PC-9 (cell line): ENCODE results near the gene CAPG. TPM values are rescaled to one million over a fixed set of nuclear protein-coding genes. Genes with fewer than 3 reads are reported as not detected.

ENCODE experiments used
- BruUV-seq: library from RNA; stranded (reverse); fragments of 400-500 nt; replicated peaks from 2 replicates; lab custom pipeline; 2021; lab: Mats Ljungman, UMichigan
- CTCF ChIA-PET: fragments of 300-600 bp; sonication (Branson Sonifier 250); formaldehyde crosslinking; loops from one replicate; lab custom pipeline; 2022; ENCODE audit warnings: antibody characterized with exemption; lab: Charles Lee
- POLR2A ChIA-PET: fragments of 300-600 bp; sonication (Branson Sonifier 250); formaldehyde crosslinking; loops from one replicate; lab custom pipeline; 2022; ENCODE audit warnings: antibody characterized with exemption; ENCODE audit not compliant: unreplicated experiment; lab: Charles Lee
- DNase-seq, 2 experiments: peaks; one replicate each; pipeline versions ENCODE4 v3.0.0 to v3.0.0-alpha.2; 2015 to 2022; ENCODE audit warnings: mixed read lengths in 1 of 2
- H2AFZ ChIP-seq: fragments of 200-600 bp; sonication (generic); 2 replicates; pipeline ENCODE4 v1.8.1; 2017; ENCODE audit warnings: antibody characterized with exemption
- H3F3A ChIP-seq: fragments of 200-600 bp; sonication (generic); 2 replicates; pipeline ENCODE4 v1.8.1; 2017; ENCODE audit warnings: antibody characterized with exemption, mild to moderate bottlenecking, low read depth; ENCODE audit not compliant: insufficient read depth
- H3K27ac ChIP-seq: fragments of 200-600 bp; sonication (generic); 2 replicates; pipeline ENCODE4 v1.6.1; 2016; ENCODE audit warnings: mixed run types
- H3K27me3 ChIP-seq: fragments of 200-600 bp; sonication (generic); 2 replicates; pipeline ENCODE4 v1.6.1; 2016; ENCODE audit warnings: low read depth, mixed run types; ENCODE audit not compliant: insufficient read depth
- H3K36me3 ChIP-seq: fragments of 200-600 bp; sonication (generic); 2 replicates; pipeline ENCODE4 v1.6.1; 2016; ENCODE audit warnings: low read depth, mixed run types
- H3K4me1 ChIP-seq: fragments of 200-600 bp; sonication (generic); replicated peaks from 2 replicates; pipeline ENCODE4 v1.6.1; 2016; ENCODE audit warnings: mixed run types; ENCODE audit not compliant: insufficient read depth
- H3K4me2 ChIP-seq: fragments of 200-600 bp; sonication (generic); 2 replicates; pipeline ENCODE4 v1.6.1; 2017; ENCODE audit warnings: mixed run types
- H3K4me3 ChIP-seq: fragments of 200-600 bp; sonication (generic); 2 replicates; pipeline ENCODE4 v1.6.1; 2016; ENCODE audit warnings: mixed run types
- H3K79me2 ChIP-seq: fragments of 200-600 bp; sonication (generic); 2 replicates; pipeline ENCODE4 v1.6.1; 2017; ENCODE audit warnings: low read depth, mixed run types
- H3K9me2 ChIP-seq: fragments of 200-600 bp; sonication (generic); 2 replicates; pipeline ENCODE4 v1.8.1; 2017; ENCODE audit warnings: mild to moderate bottlenecking; ENCODE audit not compliant: insufficient read depth
- H3K9me3 ChIP-seq: fragments of 200-600 bp; sonication (generic); 2 replicates; pipeline ENCODE4 v1.8.1; 2016; ENCODE audit warnings: low read depth; ENCODE audit not compliant: insufficient read depth
- H4K20me1 ChIP-seq: fragments of 200-600 bp; sonication (generic); 2 replicates; pipeline ENCODE4 v1.8.1; 2017; ENCODE audit not compliant: insufficient read depth
- EZH2 ChIP-seq: fragments of 200-600 bp; sonication (generic); IDR thresholded peaks from 2 replicates; pipeline ENCODE4 v1.8.0; 2017; ENCODE audit warnings: antibody characterized with exemption, low read depth
- intact Hi-C: fragments of 100-400 bp; cut with micrococcal nuclease; formaldehyde crosslinking; loops from one replicate; pipeline ENCODE4 v1.10.0; 2022; ENCODE audit not compliant: unreplicated experiment
- total RNA-seq: library from RNA; stranded (reverse); gene quantifications from 2 replicates; pipeline ENCODE4 v1.2.3, GENCODE V29; 2021
- TF ChIP-seq, protein P1 (sequence below): fragments of 200-600 bp; sonication (generic); conservative IDR thresholded peaks from 2 replicates; pipeline ENCODE4 v1.6.1; 2017; ENCODE audit warnings: mixed run types, antibody characterized with exemption, mild to moderate bottlenecking, moderate library complexity

Gene CAPG
- total RNA-seq, 1 experiment from 2014 or later = 417 TPM

DNA sequence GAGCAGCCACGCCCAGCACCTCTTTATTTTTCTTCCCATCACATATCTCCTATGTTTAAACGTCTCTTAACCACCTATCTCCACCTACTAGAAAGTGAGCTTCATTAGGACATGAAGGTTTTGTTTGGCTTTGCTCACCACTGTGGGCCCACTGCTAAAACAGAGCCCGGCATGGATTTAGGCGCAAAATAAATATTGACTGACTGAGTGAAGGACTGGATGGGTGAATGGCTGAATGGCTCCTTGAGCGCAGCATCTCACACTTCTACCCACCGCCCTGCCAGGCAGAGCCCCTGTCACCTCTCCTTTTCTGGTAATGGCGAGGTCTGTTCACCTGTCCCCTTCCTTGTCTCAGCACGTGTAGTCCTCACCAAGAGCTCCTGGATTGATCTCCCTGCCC is 10.1 kb downstream of the CAPG start:
- Histone ChIP-seq H3K27ac (no peak overlapping the region), H3K4me3 (no peak overlapping the region), H2AFZ (no peak overlapping the region), H4K20me1 (no peaks in the 10 kb centered on the region), H3F3A (peaks cover 27% of the 10 kb centered on the region), H3K4me1 (peaks cover 32% of the 10 kb centered on the region), H3K27me3 (no peaks in the 10 kb centered on the region), H3K79me2 (peaks cover 9% of the 10 kb centered on the region), H3K9me3 (no peaks in the 10 kb centered on the region; the same call in 1 of the 2 replicates), H3K4me2 (no peak overlapping the region), H3K9me2 (no peaks in the 10 kb centered on the region), H3K36me3 (0 out of 2 replicates have a peak, but pooled peaks cover 4% of the 10 kb centered on the region)
- DNase-seq = no peak
- TF ChIP-seq EZH2 = no peak
- TF ChIP-seq, protein P1, sequence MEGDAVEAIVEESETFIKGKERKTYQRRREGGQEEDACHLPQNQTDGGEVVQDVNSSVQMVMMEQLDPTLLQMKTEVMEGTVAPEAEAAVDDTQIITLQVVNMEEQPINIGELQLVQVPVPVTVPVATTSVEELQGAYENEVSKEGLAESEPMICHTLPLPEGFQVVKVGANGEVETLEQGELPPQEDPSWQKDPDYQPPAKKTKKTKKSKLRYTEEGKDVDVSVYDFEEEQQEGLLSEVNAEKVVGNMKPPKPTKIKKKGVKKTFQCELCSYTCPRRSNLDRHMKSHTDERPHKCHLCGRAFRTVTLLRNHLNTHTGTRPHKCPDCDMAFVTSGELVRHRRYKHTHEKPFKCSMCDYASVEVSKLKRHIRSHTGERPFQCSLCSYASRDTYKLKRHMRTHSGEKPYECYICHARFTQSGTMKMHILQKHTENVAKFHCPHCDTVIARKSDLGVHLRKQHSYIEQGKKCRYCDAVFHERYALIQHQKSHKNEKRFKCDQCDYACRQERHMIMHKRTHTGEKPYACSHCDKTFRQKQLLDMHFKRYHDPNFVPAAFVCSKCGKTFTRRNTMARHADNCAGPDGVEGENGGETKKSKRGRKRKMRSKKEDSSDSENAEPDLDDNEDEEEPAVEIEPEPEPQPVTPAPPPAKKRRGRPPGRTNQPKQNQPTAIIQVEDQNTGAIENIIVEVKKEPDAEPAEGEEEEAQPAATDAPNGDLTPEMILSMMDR = no peak
- POLR2A ChIA-PET = no interaction called here
- no TSS peak for BruUV-seq
- intact Hi-C loops = no loop called here
- CTCF ChIA-PET = no interaction called here

DNA sequence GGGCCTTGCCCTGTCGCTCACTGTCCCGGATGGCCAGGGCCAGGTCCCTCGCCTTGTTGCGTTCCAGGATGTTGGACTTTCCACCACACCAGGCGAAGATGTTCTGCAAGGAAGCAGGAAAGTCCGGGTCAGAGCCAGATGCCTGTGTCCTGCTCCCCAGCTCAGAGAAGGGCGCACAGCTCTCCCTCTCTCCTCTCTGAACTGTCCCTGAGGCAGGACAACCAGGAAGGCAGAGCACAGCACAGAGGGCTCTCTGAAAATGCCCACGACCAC is 11.0 kb downstream of the CAPG start:
- no TSS peak for BruUV-seq
- DNase-seq = no peak
- H3K9me3 ChIP-seq = no peaks in the 10 kb centered on the region; the same call in 1 of the 2 replicates
- no peaks in the 10 kb centered on the region for H4K20me1 ChIP-seq
- no peak overlapping the region for H3K27ac ChIP-seq
- no peaks in the 10 kb centered on the region for H3K27me3 ChIP-seq
- peaks cover 32% of the 10 kb centered on the region for H3K4me1 ChIP-seq
- POLR2A ChIA-PET = no interaction called here
- peaks cover 5% of the 10 kb centered on the region; the same call in 1 of the 2 replicates for H3K79me2 ChIP-seq
- CTCF ChIA-PET = no interaction called here
- no peak for TF ChIP-seq EZH2
- H3K4me3 ChIP-seq = no peak overlapping the region
- 0 out of 2 replicates have a peak, but pooled peaks cover 10% of the 10 kb centered on the region for H3K36me3 ChIP-seq
- H3F3A ChIP-seq = peaks cover 27% of the 10 kb centered on the region
- H3K4me2 ChIP-seq = no peak overlapping the region
- intact Hi-C loops = no loop called here
- no peaks in the 10 kb centered on the region for H3K9me2 ChIP-seq
- no peak overlapping the region for H2AFZ ChIP-seq

DNA sequence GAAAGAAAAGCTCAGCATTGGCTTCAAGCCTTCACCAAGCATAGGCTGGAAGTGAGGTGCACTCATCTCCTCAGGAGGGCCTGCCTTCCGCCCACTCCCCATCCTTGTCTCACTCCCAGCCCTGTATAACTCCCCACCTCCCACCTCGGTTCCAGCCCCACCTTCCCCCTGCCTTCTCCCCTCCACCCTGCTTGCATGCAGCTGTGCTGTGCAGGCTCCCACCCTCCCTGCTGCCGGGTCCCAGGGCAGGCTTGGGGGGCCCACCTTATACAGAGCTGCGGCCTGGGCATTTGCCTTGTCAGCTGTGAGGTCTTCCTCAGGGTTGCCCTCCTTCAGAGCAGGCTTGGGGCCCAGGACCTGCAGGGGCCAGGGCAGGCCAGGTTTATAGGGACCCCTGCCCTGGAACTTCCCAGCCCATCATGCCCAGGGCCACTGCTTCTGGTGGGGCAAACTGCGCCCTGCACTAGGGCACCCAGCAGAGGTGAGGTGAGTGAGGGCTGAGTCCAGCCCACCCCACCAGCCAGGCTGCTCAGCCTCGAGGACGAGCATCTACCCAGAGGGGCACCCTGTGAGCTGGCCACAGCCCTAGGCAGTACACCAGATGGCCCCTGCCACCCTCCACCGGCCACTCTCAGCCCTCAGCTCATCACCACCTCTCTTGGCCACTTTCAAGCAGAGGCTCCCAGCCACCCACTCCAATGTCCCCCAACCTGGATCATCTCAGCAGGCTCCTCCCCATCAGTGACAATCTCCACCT is 11.6 kb downstream of the CAPG start:
- intact Hi-C loops = no loop called here
- no TSS peak for BruUV-seq
- no peaks in the 10 kb centered on the region for H3K9me3 ChIP-seq
- H3K9me2 ChIP-seq = no peaks in the 10 kb centered on the region
- peaks cover 27% of the 10 kb centered on the region for H3F3A ChIP-seq
- H3K4me2 ChIP-seq = no peak overlapping the region
- H2AFZ ChIP-seq = no peak overlapping the region
- H3K79me2 ChIP-seq = peaks cover 5% of the 10 kb centered on the region; the same call in 1 of the 2 replicates
- no peaks in the 10 kb centered on the region for H4K20me1 ChIP-seq
- peak overlapping the region; percentile 75; the same call in 1 of the 2 replicates for H3K27ac ChIP-seq
- DNase-seq = no peak
- H3K27me3 ChIP-seq = no peaks in the 10 kb centered on the region
- H3K36me3 ChIP-seq = 0 out of 2 replicates have a peak, but pooled peaks cover 10% of the 10 kb centered on the region
- peaks cover 32% of the 10 kb centered on the region for H3K4me1 ChIP-seq
- CTCF ChIA-PET = no interaction called here
- POLR2A ChIA-PET = no interaction called here
- no peak for TF ChIP-seq EZH2
- TF ChIP-seq, protein P1 = no peak
- no peak overlapping the region for H3K4me3 ChIP-seq
